HepG2 (cell line): ENCODE measurements around the gene ARHGAP26. TPM values are rescaled to one million over a fixed set of nuclear protein-coding genes. Genes with fewer than 3 reads are reported as not detected.

Experiments
- ATAC-seq: fragments of 200-7000 bp; cut with Tn5 transposase; 3 replicates; pipeline ENCODE4 v1.9.1; 2020; ENCODE audit warnings: mild to moderate bottlenecking, moderate library complexity
- BruUV-seq: library from RNA; stranded (reverse); fragments of 400-500 nt; replicated peaks from 2 replicates; lab custom pipeline; 2021; lab: Mats Ljungman, UMichigan
- CTCF ChIA-PET: fragments of 300-600 bp; formaldehyde crosslinking; extraction: SDS; loops from one replicate; lab custom pipeline; 2021; ENCODE audit warnings: low total read pairs, inconsistent platforms, low intra/inter-chr PET ratio; lab: Yijun Ruan, JAX
- POLR2A ChIA-PET: fragments of 350-600 bp; sonication (Branson Sonifier 250); formaldehyde crosslinking; loops from one replicate; lab custom pipeline; 2020; ENCODE audit warnings: antibody characterized with exemption, inconsistent platforms; lab: Yijun Ruan, JAX
- DNase-seq: peaks from one replicate; pipeline ENCODE4 v3.0.0-alpha.2; 2015; ENCODE audit warnings: low spot score
- FAIRE-seq: peaks from 3 replicates; lab custom pipeline; 2011; peaks lifted over from hg19 to GRCh38; lab: Jason Lieb, UNC
- H2AFZ ChIP-seq: one replicate; pipeline ENCODE4 v1.6.1; 2011; ENCODE audit warnings: low read length, inconsistent platforms
- H3K27ac ChIP-seq: fragments of 300-600 bp; 3 replicates; pipeline ENCODE4 v1.8.0; 2011; ENCODE audit warnings: mixed run types, mild to moderate bottlenecking, mixed read lengths, low read length, inconsistent platforms; ENCODE audit not compliant: insufficient read depth; ENCODE audit errors: extremely low read length
- H3K27me3 ChIP-seq, 2 experiments: fragments of 200-600 bp in 1 of 2; 2 replicates in 1 of 2; 3 replicates in 1 of 2; pipeline versions ENCODE4 v1.6.0 to v1.8.0; 2011; ENCODE audit warnings: low read length in 2 of 2, mild to moderate bottlenecking in 2 of 2, moderate library complexity in 2 of 2, inconsistent platforms in 1 of 2; ENCODE audit not compliant: insufficient read depth in 2 of 2, control insufficient read depth in 1 of 2
- H3K36me3 ChIP-seq, 2 experiments: fragments of 200-600 bp in 1 of 2; replicated peaks in 1 of 2; 2 replicates in 1 of 2; 3 replicates in 1 of 2; pipeline versions ENCODE4 v1.5.1 to v1.8.0; 2011; ENCODE audit warnings: low read length in 2 of 2, inconsistent platforms in 1 of 2; ENCODE audit not compliant: insufficient read depth in 2 of 2, control insufficient read depth in 1 of 2
- H3K4me1 ChIP-seq: 2 replicates; pipeline ENCODE4 v1.5.1; 2012; ENCODE audit warnings: low read length, inconsistent platforms; ENCODE audit not compliant: insufficient read depth
- H3K4me2 ChIP-seq: 2 replicates; pipeline ENCODE4 v1.6.0; 2011; ENCODE audit warnings: low read depth, low read length, inconsistent platforms
- H3K4me3 ChIP-seq, 3 experiments: fragments of 200-600 bp in 1 of 3; sonication (generic), shearing (Covaris generic) in 1 of 3; replicated peaks in 1 of 3; 2 replicates each; pipeline ENCODE4 v1.5.1; 2011 to 2016; ENCODE audit warnings: low read length in 3 of 3, inconsistent platforms in 2 of 3, low read depth in 2 of 3, mild to moderate bottlenecking in 2 of 3, control low read depth in 1 of 3, mixed read lengths in 1 of 3; ENCODE audit not compliant: insufficient read depth in 1 of 3
- H3K79me2 ChIP-seq: one replicate; pipeline ENCODE4 v1.6.1; 2011; ENCODE audit warnings: low read length, inconsistent platforms; ENCODE audit not compliant: insufficient read depth
- H3K9ac ChIP-seq: 2 replicates; pipeline ENCODE4 v1.6.0; 2011; ENCODE audit warnings: mild to moderate bottlenecking, low read depth, low read length, inconsistent platforms; ENCODE audit not compliant: insufficient read depth
- H3K9me3 ChIP-seq: 2 replicates; pipeline ENCODE4 v1.5.1; 2012; ENCODE audit warnings: mild to moderate bottlenecking, low read length
- H4K20me1 ChIP-seq: 2 replicates; pipeline ENCODE4 v1.6.0; 2011; ENCODE audit warnings: inconsistent platforms, mild to moderate bottlenecking, low read length, moderate library complexity; ENCODE audit not compliant: insufficient read depth
- ERF ChIP-seq: IDR thresholded peaks from 2 replicates; pipeline ENCODE4 v1.6.1; 2018; ENCODE audit warnings: missing biosample characterization, missing genetic modification reagents
- FOSL1 ChIP-seq: sonication (generic); formaldehyde crosslinking; IDR thresholded peaks from 2 replicates; pipeline ENCODE4 v1.9.0; 2021; ENCODE audit warnings: missing genetic modification reagents, borderline replicate concordance
- KDM5A ChIP-seq: fragments of 200-600 bp; sonication (generic); IDR thresholded peaks from 2 replicates; pipeline ENCODE4 v1.7.0; 2018; ENCODE audit warnings: antibody characterized with exemption, mild to moderate bottlenecking, low read length, borderline replicate concordance
- MED8 ChIP-seq: sonication (generic); formaldehyde crosslinking; IDR thresholded peaks from 2 replicates; pipeline ENCODE4 v1.8.1; 2023; ENCODE audit warnings: mild to moderate bottlenecking, missing genetic modification reagents; ENCODE audit not compliant: insufficient replicate concordance
- MYC ChIP-seq: sonication (generic); formaldehyde crosslinking; IDR thresholded peaks from 2 replicates; pipeline ENCODE4 v1.9.0; 2021; ENCODE audit warnings: missing genetic modification reagents, borderline replicate concordance
- NFYC ChIP-seq: IDR thresholded peaks from 2 replicates; pipeline ENCODE4 v1.6.1; 2016; ENCODE audit warnings: missing genetic modification reagents, missing compliant biosample characterization
- RFXAP ChIP-seq: sonication (generic); formaldehyde crosslinking; IDR thresholded peaks from 2 replicates; pipeline ENCODE4 v1.4.0; 2020; ENCODE audit warnings: missing genetic modification reagents, borderline replicate concordance
- U2AF2 ChIP-seq: fragments of 200-400 bp; formaldehyde crosslinking; IDR thresholded peaks from 2 replicates; pipeline ENCODE4 v1.6.1; 2017; ENCODE audit warnings: low read depth, mild to moderate bottlenecking, low read length
- ZFP90 ChIP-seq: sonication (generic); formaldehyde crosslinking; IDR thresholded peaks from 2 replicates; pipeline ENCODE4 v1.8.0; 2022; ENCODE audit warnings: missing genetic modification reagents, mild to moderate bottlenecking, inconsistent platforms, borderline replicate concordance
- ZNF460 ChIP-seq: sonication (generic); formaldehyde crosslinking; IDR thresholded peaks from 2 replicates; pipeline ENCODE4 v1.5.1; 2020; ENCODE audit warnings: missing genetic modification reagents, mild to moderate bottlenecking, borderline replicate concordance
- ZNF549 ChIP-seq: sonication (generic); formaldehyde crosslinking; IDR thresholded peaks from 2 replicates; pipeline ENCODE4 v1.5.0; 2020; ENCODE audit warnings: missing genetic modification reagents
- ZNF776 ChIP-seq: sonication (generic); formaldehyde crosslinking; IDR thresholded peaks from 2 replicates; pipeline ENCODE4 v1.4.0; 2020; ENCODE audit warnings: mild to moderate bottlenecking, missing genetic modification reagents
- WGBS: methylation state at CpG from one replicate; pipeline ENCODE4 v1.1.6; 2017; ENCODE audit warnings: low lambda C conversion rate; 5-methylcytosine and 5-hydroxymethylcytosine counted together
- in situ Hi-C: cut with HindIII; loops from 2 replicates; pipeline ENCODE4 v1.10.0; 2017; ENCODE audit warnings: low pct_unique_long_range_greater_than_20kb; ENCODE audit not compliant: extremely low pct_ligation_motif_present
- intact Hi-C: fragments of 100-400 bp; cut with micrococcal nuclease; formaldehyde crosslinking; loops from one replicate; pipeline ENCODE4 v1.10.0; 2022; ENCODE audit not compliant: unreplicated experiment
- polyA plus RNA-seq, 8 experiments: library from polyadenylated mRNA; depleted of rRNA in 3 of 8; stranded (reverse) in 7 of 8; unstranded in 1 of 8; fragments of >200 nt; fragmentation: Illumina TruSeq in 4 of 8; extraction: Trizol in 4 of 8; gene quantifications; 2 replicates each; pipeline versions ENCODE4 v1.2.1 to v1.2.3, GENCODE V29; 2011 to 2016; ENCODE audit warnings: low read depth in 4 of 8, missing spikeins in 1 of 8, mixed read lengths in 1 of 8; ENCODE audit not compliant: insufficient read depth in 1 of 8
- total RNA-seq, 5 experiments: library from RNA; depleted of rRNA; stranded (reverse); fragments of >200 nt; fragmentation: Illumina TruSeq; extraction: Trizol; gene quantifications; 2 replicates each; pipeline ENCODE4 v1.2.3, GENCODE V29; 2016; ENCODE audit warnings: low read depth in 1 of 5
- TF ChIP-seq, protein P1 (sequence below): sonication (generic); formaldehyde crosslinking; IDR thresholded peaks from 2 replicates; pipeline ENCODE4 v1.4.0; 2020; ENCODE audit warnings: missing genetic modification reagents, borderline replicate concordance
- TF ChIP-seq, protein P2 (sequence below): fragments of 450-650 bp; IDR thresholded peaks from 2 replicates; pipeline ENCODE4 v1.6.1; 2017; ENCODE audit warnings: mild to moderate bottlenecking

ARHGAP26 gene
- total and polyA plus RNA-seq, 2 of the 13 experiments (the other 11 are each of a cell fraction or from before 2014, with no cell fraction given), result 9.6 to 18.2 TPM

DNA sequence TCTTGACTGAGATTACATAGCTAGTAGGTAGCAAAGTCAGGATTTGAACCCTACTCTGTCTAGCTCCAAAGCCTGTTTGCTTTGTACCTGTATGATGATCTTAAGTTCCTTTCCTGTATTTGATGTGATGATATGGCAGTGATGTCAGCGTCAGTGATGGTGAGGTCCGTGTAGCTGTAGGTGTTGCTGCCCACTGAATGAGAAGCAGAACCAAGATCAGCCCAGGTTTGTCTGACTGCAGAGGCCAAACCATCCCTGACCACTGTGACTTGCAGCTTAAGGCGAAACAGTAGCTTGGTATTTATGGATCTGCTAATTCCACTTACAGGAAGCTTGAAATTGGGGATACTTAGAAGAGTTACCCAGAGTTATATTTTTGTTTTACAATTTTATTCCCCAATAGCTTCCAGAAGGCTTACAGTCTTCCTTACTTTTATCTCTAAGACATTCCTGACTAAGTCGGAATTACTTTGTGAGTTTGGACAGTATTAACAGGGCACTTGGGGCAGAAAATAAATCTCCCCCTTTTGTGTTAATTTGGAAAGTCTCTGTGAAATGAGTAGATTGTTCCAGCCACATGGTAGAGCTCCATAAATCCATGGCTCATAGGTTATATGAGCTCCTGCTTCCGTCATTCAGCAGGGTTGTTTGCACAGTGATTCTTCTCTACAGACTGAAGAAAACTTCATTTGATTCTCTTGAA, 359.9 kb downstream of the ARHGAP26 start (continued):
- TF ChIP-seq, protein P1, sequence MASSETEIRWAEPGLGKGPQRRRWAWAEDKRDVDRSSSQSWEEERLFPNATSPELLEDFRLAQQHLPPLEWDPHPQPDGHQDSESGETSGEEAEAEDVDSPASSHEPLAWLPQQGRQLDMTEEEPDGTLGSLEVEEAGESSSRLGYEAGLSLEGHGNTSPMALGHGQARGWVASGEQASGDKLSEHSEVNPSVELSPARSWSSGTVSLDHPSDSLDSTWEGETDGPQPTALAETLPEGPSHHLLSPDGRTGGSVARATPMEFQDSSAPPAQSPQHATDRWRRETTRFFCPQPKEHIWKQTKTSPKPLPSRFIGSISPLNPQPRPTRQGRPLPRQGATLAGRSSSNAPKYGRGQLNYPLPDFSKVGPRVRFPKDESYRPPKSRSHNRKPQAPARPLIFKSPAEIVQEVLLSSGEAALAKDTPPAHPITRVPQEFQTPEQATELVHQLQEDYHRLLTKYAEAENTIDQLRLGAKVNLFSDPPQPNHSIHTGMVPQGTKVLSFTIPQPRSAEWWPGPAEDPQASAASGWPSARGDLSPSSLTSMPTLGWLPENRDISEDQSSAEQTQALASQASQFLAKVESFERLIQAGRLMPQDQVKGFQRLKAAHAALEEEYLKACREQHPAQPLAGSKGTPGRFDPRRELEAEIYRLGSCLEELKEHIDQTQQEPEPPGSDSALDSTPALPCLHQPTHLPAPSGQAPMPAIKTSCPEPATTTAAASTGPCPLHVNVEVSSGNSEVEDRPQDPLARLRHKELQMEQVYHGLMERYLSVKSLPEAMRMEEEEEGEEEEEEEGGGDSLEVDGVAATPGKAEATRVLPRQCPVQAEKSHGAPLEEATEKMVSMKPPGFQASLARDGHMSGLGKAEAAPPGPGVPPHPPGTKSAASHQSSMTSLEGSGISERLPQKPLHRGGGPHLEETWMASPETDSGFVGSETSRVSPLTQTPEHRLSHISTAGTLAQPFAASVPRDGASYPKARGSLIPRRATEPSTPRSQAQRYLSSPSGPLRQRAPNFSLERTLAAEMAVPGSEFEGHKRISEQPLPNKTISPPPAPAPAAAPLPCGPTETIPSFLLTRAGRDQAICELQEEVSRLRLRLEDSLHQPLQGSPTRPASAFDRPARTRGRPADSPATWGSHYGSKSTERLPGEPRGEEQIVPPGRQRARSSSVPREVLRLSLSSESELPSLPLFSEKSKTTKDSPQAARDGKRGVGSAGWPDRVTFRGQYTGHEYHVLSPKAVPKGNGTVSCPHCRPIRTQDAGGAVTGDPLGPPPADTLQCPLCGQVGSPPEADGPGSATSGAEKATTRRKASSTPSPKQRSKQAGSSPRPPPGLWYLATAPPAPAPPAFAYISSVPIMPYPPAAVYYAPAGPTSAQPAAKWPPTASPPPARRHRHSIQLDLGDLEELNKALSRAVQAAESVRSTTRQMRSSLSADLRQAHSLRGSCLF (CRISPR knock-in tag), result no peak

DNA sequence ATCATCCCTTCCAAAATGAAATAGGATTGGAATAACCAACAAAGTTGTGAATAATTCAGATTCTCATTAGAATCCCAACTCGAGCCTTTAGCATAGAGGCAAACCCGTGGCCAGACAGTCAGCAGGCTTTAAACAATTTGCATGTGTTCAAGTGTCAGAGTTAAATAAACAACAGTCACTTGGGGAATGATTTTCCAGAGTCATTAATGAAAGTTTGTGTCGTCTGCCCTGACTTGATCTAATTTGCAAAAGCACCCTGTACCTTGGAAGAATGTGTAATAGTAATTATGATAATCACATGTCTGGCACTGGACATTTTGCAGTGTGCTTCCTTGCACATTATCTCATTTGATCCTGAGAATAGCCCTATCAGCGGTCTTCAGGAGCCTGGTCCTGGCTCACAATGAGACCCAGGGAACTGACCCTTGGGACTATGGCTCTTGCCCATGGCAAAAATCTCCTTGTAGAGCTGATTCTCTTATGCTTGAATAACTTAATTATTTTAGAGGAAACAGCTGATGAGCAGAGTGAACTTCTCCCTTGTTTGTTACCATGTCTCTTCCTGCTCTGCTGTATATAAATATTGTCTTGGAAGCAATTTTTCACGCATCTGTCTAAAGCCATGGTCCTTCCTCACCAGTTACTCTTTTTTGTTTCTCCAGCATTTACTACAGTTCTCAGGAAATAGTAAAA, 360.6 kb downstream of the ARHGAP26 start:
- peaks cover 1 to 14% of the 10 kb centered on the region in 2 experiments for H3K36me3 ChIP-seq
- ATAC-seq (no peak), FAIRE-seq (no peak), DNase-seq (no peak)
- 95% methylated on average over 5 of the region's 5 CpGs for WGBS
- POLR2A ChIA-PET, result no interaction called here
- CTCF ChIA-PET, result no interaction called here
- no peaks in the 10 kb centered on the region for H4K20me1 ChIP-seq
- no peak overlapping the region for H3K9ac ChIP-seq
- intact Hi-C loops (no loop called here), in situ Hi-C loops (no loop called here)
- no peak overlapping the region for H3K4me2 ChIP-seq
- H3K79me2 ChIP-seq, result no peaks in the 10 kb centered on the region
- H3K4me3 ChIP-seq, result no peak overlapping the region
- peaks cover 8% of the 10 kb centered on the region for H3K4me1 ChIP-seq
- H3K27me3 ChIP-seq, result no peaks in the 10 kb centered on the region
- H2AFZ ChIP-seq, result no peak overlapping the region
- H3K9me3 ChIP-seq, result no peaks in the 10 kb centered on the region
- H3K27ac ChIP-seq, result no peak overlapping the region
- no TSS peak for BruUV-seq
- TF ChIP-seq ZNF460 (no peak), U2AF2 (no peak), KDM5A (no peak), FOSL1 (CRISPR knock-in tag) (no peak), NFYC (CRISPR knock-in tag) (no peak), ERF (CRISPR knock-in tag) (no peak), MYC (no peak), MED8 (CRISPR knock-in tag) (no peak), ZFP90 (CRISPR knock-in tag) (no peak), ZNF776 (no peak), ZNF549 (no peak), RFXAP (CRISPR knock-in tag) (no peak)
- TF ChIP-seq, protein P2, sequence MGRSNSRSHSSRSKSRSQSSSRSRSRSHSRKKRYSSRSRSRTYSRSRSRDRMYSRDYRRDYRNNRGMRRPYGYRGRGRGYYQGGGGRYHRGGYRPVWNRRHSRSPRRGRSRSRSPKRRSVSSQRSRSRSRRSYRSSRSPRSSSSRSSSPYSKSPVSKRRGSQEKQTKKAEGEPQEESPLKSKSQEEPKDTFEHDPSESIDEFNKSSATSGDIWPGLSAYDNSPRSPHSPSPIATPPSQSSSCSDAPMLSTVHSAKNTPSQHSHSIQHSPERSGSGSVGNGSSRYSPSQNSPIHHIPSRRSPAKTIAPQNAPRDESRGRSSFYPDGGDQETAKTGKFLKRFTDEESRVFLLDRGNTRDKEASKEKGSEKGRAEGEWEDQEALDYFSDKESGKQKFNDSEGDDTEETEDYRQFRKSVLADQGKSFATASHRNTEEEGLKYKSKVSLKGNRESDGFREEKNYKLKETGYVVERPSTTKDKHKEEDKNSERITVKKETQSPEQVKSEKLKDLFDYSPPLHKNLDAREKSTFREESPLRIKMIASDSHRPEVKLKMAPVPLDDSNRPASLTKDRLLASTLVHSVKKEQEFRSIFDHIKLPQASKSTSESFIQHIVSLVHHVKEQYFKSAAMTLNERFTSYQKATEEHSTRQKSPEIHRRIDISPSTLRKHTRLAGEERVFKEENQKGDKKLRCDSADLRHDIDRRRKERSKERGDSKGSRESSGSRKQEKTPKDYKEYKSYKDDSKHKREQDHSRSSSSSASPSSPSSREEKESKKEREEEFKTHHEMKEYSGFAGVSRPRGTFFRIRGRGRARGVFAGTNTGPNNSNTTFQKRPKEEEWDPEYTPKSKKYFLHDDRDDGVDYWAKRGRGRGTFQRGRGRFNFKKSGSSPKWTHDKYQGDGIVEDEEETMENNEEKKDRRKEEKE, result no peak
